Measurements from ENCODE around the gene VPS35L.
"Not testable (repeated sequence)": the region's sequence is repeated elsewhere in the genome, so short reads cannot be mapped to it uniquely, and the experiment has no call there.

The VPS35L gene

GRCh38 chr16:19540241-19540970 lies 15.1 kb upstream of the VPS35L start:
- no peak for DNase-seq (ENCODE audit: low read depth, low spot score)

- no peak for DNase-seq (ENCODE audit: low read depth, low spot score)
Observed at GRCh38 chr16:19542138-19542821, 13.2 kb upstream of the VPS35L start.

- DNase-seq (ENCODE audit: low read depth, low spot score), result not testable (repeated sequence)
Observed at GRCh38 chr16:19543278-19543996, 12.1 kb upstream of the VPS35L start.

- no peak for DNase-seq (ENCODE audit: low read depth, low spot score)
Observed at GRCh38 chr16:19548144-19548543, 7.4 kb upstream of the VPS35L start.

- no peak for DNase-seq (ENCODE audit: low read depth, low spot score)
Observed at GRCh38 chr16:19549673-19550072, 5.8 kb upstream of the VPS35L start.

GRCh38 chr16:19555938-19556771 lies 652 bp downstream of the VPS35L start:
- no peak for DNase-seq (ENCODE audit: low read depth, low spot score)

- peak; percentile 76 for DNase-seq (ENCODE audit: low read depth, low spot score)
Observed at GRCh38 chr16:19559242-19559910, 3.9 kb downstream of the VPS35L start.

GRCh38 chr16:19560078-19560477 lies 4.6 kb downstream of the VPS35L start:
- no peak for DNase-seq (ENCODE audit: low read depth, low spot score)

- DNase-seq (ENCODE audit: low read depth, low spot score), result no peak
Observed at GRCh38 chr16:19563377-19563776, 7.9 kb downstream of the VPS35L start.

GRCh38 chr16:19566362-19566761 lies 10.9 kb downstream of the VPS35L start:
- no peak for DNase-seq (ENCODE audit: low read depth, low spot score)

- no peak for DNase-seq (ENCODE audit: low read depth, low spot score)
Observed at GRCh38 chr16:19567560-19567959, 12.1 kb downstream of the VPS35L start.

- no peak for DNase-seq (ENCODE audit: low read depth, low spot score)
Observed at GRCh38 chr16:19573997-19574396, 18.5 kb downstream of the VPS35L start.

- no peak for DNase-seq (ENCODE audit: low read depth, low spot score)
Observed at GRCh38 chr16:19574615-19575014, 19.1 kb downstream of the VPS35L start.

- DNase-seq (ENCODE audit: low read depth, low spot score), result peak; percentile 66
Observed at GRCh38 chr16:19578378-19578971, 23.0 kb downstream of the VPS35L start.

GRCh38 chr16:19582050-19582831 lies 26.7 kb downstream of the VPS35L start:
- DNase-seq (ENCODE audit: low read depth, low spot score), result no peak

GRCh38 chr16:19583665-19584300 lies 28.3 kb downstream of the VPS35L start:
- DNase-seq (ENCODE audit: low read depth, low spot score), result peak; percentile 70

- no peak for DNase-seq (ENCODE audit: low read depth, low spot score)
Observed at GRCh38 chr16:19588661-19589060, 33.2 kb downstream of the VPS35L start.

GRCh38 chr16:19589106-19589505 lies 33.6 kb downstream of the VPS35L start:
- DNase-seq (ENCODE audit: low read depth, low spot score), result no peak

- peak; percentile 30 for DNase-seq (ENCODE audit: low read depth, low spot score)
Observed at GRCh38 chr16:19589771-19590302, 34.3 kb downstream of the VPS35L start.

All from astrocyte of the hippocampus (primary cell).